WTC11 (cell line): Measurements from ENCODE around the gene DUOX2. TPM values are rescaled to one million over a fixed set of nuclear protein-coding genes. Genes with fewer than 3 reads are reported as not detected.

Experiments used
- ATAC-seq: fragments of 200-7000 bp; cut with Tn5 transposase; 2 replicates; pipeline ENCODE4 v1.10.0; 2021; ENCODE audit warnings: mild to moderate bottlenecking, moderate library complexity
- CTCF ChIA-PET: fragments of 300-600 bp; sonication (Branson Sonifier 250); formaldehyde crosslinking; loops from one replicate; lab custom pipeline; 2021; ENCODE audit warnings: antibody characterized with exemption; lab: Charles Lee
- POLR2A ChIA-PET: fragments of 350-600 bp; sonication (Branson Sonifier 250); formaldehyde crosslinking; loops from one replicate; lab custom pipeline; 2021; ENCODE audit warnings: antibody characterized with exemption; lab: Charles Lee
- DNase-seq: peaks from one replicate; pipeline ENCODE4 v3.0.0; 2021; ENCODE audit warnings: low spot score
- H3K27ac Mint-ChIP-seq: 2 replicates; pipeline ENCODE4 v1.8.0; 2021; ENCODE audit warnings: mixed read lengths
- H3K27me3 Mint-ChIP-seq: 2 replicates; pipeline ENCODE4 v1.8.0; 2021; ENCODE audit warnings: low read depth, mild to moderate bottlenecking, moderate library complexity, mixed read lengths
- H3K36me3 Mint-ChIP-seq: 2 replicates; pipeline ENCODE4 v1.8.0; 2021; ENCODE audit warnings: mixed read lengths
- H3K4me1 Mint-ChIP-seq: 2 replicates; pipeline ENCODE4 v1.8.0; 2022; ENCODE audit warnings: mixed read lengths
- H3K4me3 Mint-ChIP-seq: 2 replicates; pipeline ENCODE4 v1.8.0; 2021; ENCODE audit warnings: mild to moderate bottlenecking, moderate library complexity, mixed read lengths
- H3K9me3 Mint-ChIP-seq: 2 replicates; pipeline ENCODE4 v1.8.0; 2021; ENCODE audit warnings: mixed read lengths
- CREM ChIP-seq: sonication (generic); formaldehyde crosslinking; IDR thresholded peaks from 2 replicates; pipeline ENCODE4 v1.8.1; 2022; ENCODE audit warnings: mild to moderate bottlenecking, missing genetic modification reagents, moderate library complexity
- GABPB1 ChIP-seq: sonication (generic); formaldehyde crosslinking; IDR thresholded peaks from 2 replicates; pipeline ENCODE4 v1.8.1; 2023; ENCODE audit warnings: mild to moderate bottlenecking, missing genetic modification reagents
- JUN ChIP-seq: sonication (generic); formaldehyde crosslinking; IDR thresholded peaks from 2 replicates; pipeline ENCODE4 v1.8.0; 2023; ENCODE audit warnings: mild to moderate bottlenecking, missing genetic modification reagents
- NR1H2 ChIP-seq: sonication (generic); formaldehyde crosslinking; IDR thresholded peaks from 2 replicates; pipeline ENCODE4 v1.9.0; 2021; ENCODE audit warnings: mild to moderate bottlenecking, moderate library complexity, missing genetic modification reagents
- PRRX2 ChIP-seq: fragments of 250-450 bp; sonication (Bioruptor Pico); IDR thresholded peaks from 2 replicates; pipeline ENCODE4 v1.8.0; 2021; ENCODE audit warnings: mild to moderate bottlenecking
- ZNF232 ChIP-seq: sonication (generic); formaldehyde crosslinking; IDR thresholded peaks from 2 replicates; pipeline ENCODE4 v1.8.0; 2022; ENCODE audit warnings: mild to moderate bottlenecking, missing genetic modification reagents
- ZNF396 ChIP-seq: fragments of 250-450 bp; sonication (Bioruptor Pico); IDR thresholded peaks from 2 replicates; pipeline ENCODE4 v1.8.0; 2021; ENCODE audit warnings: mild to moderate bottlenecking, moderate library complexity, borderline replicate concordance
- ZNF671 ChIP-seq: fragments of 250-450 bp; sonication (Bioruptor Pico); IDR thresholded peaks from 2 replicates; pipeline ENCODE4 v1.8.0; 2021; ENCODE audit warnings: mild to moderate bottlenecking
- total RNA-seq: library from RNA; stranded (reverse); gene quantifications from 3 replicates; pipeline ENCODE4 v1.2.3, GENCODE V29; 2021
- TF ChIP-seq, protein P1 (sequence below): fragments of 250-450 bp; sonication (Bioruptor Pico); conservative IDR thresholded peaks from 2 replicates; pipeline ENCODE4 v1.9.0; 2021; ENCODE audit warnings: mild to moderate bottlenecking
- TF ChIP-seq, protein P2 (sequence below): sonication (generic); formaldehyde crosslinking; IDR thresholded peaks from 2 replicates; pipeline ENCODE4 v1.8.1; 2023; ENCODE audit warnings: mild to moderate bottlenecking, missing genetic modification reagents
- TF ChIP-seq, protein P3 (sequence below): sonication (generic); formaldehyde crosslinking; IDR thresholded peaks from 2 replicates; pipeline ENCODE4 v1.8.1; 2023; ENCODE audit warnings: mild to moderate bottlenecking, missing genetic modification reagents, borderline replicate concordance
- TF ChIP-seq, protein P4 (sequence below): sonication (generic); formaldehyde crosslinking; conservative IDR thresholded peaks from 2 replicates; pipeline ENCODE4 v1.8.1; 2023; ENCODE audit warnings: mild to moderate bottlenecking, low read depth, missing genetic modification reagents, moderate library complexity
- TF ChIP-seq, protein P5 (sequence below): sonication (generic); formaldehyde crosslinking; IDR thresholded peaks from 2 replicates; pipeline ENCODE4 v1.8.0; 2022; ENCODE audit warnings: mild to moderate bottlenecking, missing genetic modification reagents
- TF ChIP-seq, protein P6 (sequence below): sonication (generic); formaldehyde crosslinking; IDR thresholded peaks from 2 replicates; pipeline ENCODE4 v1.8.0; 2022; ENCODE audit warnings: mild to moderate bottlenecking, missing genetic modification reagents
- TF ChIP-seq, protein P7 (sequence below): sonication (generic); formaldehyde crosslinking; IDR thresholded peaks from 2 replicates; pipeline ENCODE4 v1.8.0; 2022; ENCODE audit warnings: missing genetic modification reagents
- TF ChIP-seq, protein P8 (sequence below): fragments of 250-450 bp; sonication (Bioruptor Pico); IDR thresholded peaks from 2 replicates; pipeline ENCODE4 v1.8.0; 2021; ENCODE audit warnings: mild to moderate bottlenecking
- TF ChIP-seq, protein P9 (sequence below): fragments of 200-600 bp; IDR thresholded peaks from 2 replicates; pipeline ENCODE4 v1.8.0; 2022; ENCODE audit warnings: antibody characterized with exemption

The DUOX2 gene
- total RNA-seq, 1 experiment from 2014 or later = 0.13 TPM

DNA sequence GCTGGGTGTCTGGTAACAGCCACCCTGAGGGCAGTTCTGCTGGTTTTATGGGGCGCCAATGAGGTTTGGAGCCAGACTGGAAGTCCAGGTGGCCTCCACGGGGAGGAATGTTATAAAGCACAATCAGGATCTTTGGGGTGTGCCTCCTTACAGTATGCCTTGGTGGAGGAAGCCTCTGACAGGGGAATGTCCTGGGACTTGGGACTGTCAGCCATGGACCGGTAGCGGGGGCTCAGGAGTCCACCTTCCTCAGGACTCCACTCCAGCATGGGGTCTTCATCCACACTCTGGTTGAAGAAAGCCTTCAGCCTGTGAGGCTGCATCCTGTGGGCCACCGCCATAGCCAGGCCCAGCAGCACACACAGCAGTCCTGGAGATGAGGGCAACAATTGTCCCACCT lies 5.0 kb upstream of the DUOX2 start:
- CTCF ChIA-PET = interaction anchor here (0.6 to 8.3 kb wide), 34 partner anchors 10 to 495 kb away, joined by 3 to 231 read pairs (median 9); partner anchors contain the start of genes DUOX1, DUOXA1 and SHF
- peaks cover 97% of the 10 kb centered on the region for H3K27me3 Mint-ChIP-seq
- ATAC-seq = no peak
- no peak for DNase-seq
- H3K36me3 Mint-ChIP-seq = no peaks in the 10 kb centered on the region
- H3K9me3 Mint-ChIP-seq = no peaks in the 10 kb centered on the region
- POLR2A ChIA-PET = interaction anchor here (0.6 kb wide), 1 partner anchor 23 kb away, joined by 5 read pairs; no protein-coding TSS in a partner anchor
- H3K27ac Mint-ChIP-seq = no peak overlapping the region
- peaks cover 22% of the 10 kb centered on the region for H3K4me1 Mint-ChIP-seq
- H3K4me3 Mint-ChIP-seq = no peak overlapping the region
- TF ChIP-seq ZNF232 (CRISPR knock-in tag) = no peak
- TF ChIP-seq, protein P1, sequence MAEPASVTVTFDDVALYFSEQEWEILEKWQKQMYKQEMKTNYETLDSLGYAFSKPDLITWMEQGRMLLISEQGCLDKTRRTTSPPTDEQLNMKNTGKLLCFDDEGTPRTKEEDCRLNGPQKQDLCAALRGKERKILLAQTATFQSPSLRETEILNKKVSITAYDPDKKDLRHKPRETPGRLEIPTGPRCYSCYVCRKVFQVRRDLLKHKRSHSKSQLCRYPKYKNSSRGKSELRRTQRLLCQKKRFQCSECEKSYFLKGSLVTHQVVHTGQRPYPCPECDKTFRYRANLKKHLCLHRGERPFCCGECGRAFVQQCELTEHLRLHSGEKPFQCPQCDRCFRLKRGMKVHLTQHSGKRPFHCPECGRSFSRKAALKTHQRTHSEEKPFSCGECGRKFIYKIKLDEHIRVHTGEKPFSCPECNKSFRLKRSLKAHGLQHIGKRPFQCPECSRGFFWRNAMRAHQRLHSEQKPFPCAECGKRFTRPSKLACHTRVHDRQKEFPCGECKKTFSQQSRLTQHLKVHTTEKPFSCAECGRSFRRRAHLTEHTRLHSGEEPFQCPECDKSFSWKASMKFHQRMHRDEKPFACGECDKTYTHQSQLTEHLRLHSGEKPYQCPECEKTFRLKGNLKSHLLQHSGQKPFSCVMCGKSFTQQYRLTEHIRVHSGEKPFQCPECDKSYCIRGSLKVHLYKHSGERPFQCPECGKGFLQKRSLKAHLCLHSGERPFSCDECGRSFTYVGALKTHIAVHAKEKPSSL (CRISPR knock-in tag) = no peak
- TF ChIP-seq, protein P2, sequence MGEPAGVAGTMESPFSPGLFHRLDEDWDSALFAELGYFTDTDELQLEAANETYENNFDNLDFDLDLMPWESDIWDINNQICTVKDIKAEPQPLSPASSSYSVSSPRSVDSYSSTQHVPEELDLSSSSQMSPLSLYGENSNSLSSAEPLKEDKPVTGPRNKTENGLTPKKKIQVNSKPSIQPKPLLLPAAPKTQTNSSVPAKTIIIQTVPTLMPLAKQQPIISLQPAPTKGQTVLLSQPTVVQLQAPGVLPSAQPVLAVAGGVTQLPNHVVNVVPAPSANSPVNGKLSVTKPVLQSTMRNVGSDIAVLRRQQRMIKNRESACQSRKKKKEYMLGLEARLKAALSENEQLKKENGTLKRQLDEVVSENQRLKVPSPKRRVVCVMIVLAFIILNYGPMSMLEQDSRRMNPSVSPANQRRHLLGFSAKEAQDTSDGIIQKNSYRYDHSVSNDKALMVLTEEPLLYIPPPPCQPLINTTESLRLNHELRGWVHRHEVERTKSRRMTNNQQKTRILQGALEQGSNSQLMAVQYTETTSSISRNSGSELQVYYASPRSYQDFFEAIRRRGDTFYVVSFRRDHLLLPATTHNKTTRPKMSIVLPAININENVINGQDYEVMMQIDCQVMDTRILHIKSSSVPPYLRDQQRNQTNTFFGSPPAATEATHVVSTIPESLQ (CRISPR knock-in tag) = no peak
- no peak for TF ChIP-seq ZNF671 (CRISPR knock-in tag)
- TF ChIP-seq NR1H2 (CRISPR knock-in tag) = no peak
- no peak for TF ChIP-seq GABPB1
- no peak for TF ChIP-seq JUN
- TF ChIP-seq, protein P3, sequence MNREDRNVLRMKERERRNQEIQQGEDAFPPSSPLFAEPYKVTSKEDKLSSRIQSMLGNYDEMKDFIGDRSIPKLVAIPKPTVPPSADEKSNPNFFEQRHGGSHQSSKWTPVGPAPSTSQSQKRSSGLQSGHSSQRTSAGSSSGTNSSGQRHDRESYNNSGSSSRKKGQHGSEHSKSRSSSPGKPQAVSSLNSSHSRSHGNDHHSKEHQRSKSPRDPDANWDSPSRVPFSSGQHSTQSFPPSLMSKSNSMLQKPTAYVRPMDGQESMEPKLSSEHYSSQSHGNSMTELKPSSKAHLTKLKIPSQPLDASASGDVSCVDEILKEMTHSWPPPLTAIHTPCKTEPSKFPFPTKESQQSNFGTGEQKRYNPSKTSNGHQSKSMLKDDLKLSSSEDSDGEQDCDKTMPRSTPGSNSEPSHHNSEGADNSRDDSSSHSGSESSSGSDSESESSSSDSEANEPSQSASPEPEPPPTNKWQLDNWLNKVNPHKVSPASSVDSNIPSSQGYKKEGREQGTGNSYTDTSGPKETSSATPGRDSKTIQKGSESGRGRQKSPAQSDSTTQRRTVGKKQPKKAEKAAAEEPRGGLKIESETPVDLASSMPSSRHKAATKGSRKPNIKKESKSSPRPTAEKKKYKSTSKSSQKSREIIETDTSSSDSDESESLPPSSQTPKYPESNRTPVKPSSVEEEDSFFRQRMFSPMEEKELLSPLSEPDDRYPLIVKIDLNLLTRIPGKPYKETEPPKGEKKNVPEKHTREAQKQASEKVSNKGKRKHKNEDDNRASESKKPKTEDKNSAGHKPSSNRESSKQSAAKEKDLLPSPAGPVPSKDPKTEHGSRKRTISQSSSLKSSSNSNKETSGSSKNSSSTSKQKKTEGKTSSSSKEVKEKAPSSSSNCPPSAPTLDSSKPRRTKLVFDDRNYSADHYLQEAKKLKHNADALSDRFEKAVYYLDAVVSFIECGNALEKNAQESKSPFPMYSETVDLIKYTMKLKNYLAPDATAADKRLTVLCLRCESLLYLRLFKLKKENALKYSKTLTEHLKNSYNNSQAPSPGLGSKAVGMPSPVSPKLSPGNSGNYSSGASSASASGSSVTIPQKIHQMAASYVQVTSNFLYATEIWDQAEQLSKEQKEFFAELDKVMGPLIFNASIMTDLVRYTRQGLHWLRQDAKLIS (CRISPR knock-in tag) = no peak
- TF ChIP-seq, protein P4, sequence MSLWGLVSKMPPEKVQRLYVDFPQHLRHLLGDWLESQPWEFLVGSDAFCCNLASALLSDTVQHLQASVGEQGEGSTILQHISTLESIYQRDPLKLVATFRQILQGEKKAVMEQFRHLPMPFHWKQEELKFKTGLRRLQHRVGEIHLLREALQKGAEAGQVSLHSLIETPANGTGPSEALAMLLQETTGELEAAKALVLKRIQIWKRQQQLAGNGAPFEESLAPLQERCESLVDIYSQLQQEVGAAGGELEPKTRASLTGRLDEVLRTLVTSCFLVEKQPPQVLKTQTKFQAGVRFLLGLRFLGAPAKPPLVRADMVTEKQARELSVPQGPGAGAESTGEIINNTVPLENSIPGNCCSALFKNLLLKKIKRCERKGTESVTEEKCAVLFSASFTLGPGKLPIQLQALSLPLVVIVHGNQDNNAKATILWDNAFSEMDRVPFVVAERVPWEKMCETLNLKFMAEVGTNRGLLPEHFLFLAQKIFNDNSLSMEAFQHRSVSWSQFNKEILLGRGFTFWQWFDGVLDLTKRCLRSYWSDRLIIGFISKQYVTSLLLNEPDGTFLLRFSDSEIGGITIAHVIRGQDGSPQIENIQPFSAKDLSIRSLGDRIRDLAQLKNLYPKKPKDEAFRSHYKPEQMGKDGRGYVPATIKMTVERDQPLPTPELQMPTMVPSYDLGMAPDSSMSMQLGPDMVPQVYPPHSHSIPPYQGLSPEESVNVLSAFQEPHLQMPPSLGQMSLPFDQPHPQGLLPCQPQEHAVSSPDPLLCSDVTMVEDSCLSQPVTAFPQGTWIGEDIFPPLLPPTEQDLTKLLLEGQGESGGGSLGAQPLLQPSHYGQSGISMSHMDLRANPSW (CRISPR knock-in tag) = no peak
- TF ChIP-seq, protein P5, sequence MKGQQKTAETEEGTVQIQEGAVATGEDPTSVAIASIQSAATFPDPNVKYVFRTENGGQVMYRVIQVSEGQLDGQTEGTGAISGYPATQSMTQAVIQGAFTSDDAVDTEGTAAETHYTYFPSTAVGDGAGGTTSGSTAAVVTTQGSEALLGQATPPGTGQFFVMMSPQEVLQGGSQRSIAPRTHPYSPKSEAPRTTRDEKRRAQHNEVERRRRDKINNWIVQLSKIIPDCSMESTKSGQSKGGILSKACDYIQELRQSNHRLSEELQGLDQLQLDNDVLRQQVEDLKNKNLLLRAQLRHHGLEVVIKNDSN = no peak
- TF ChIP-seq, protein P6, sequence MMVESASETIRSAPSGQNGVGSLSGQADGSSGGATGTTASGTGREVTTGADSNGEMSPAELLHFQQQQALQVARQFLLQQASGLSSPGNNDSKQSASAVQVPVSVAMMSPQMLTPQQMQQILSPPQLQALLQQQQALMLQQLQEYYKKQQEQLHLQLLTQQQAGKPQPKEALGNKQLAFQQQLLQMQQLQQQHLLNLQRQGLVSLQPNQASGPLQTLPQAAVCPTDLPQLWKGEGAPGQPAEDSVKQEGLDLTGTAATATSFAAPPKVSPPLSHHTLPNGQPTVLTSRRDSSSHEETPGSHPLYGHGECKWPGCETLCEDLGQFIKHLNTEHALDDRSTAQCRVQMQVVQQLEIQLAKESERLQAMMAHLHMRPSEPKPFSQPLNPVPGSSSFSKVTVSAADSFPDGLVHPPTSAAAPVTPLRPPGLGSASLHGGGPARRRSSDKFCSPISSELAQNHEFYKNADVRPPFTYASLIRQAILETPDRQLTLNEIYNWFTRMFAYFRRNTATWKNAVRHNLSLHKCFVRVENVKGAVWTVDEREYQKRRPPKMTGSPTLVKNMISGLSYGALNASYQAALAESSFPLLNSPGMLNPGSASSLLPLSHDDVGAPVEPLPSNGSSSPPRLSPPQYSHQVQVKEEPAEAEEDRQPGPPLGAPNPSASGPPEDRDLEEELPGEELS (CRISPR knock-in tag) = no peak
- no peak for TF ChIP-seq CREM
- TF ChIP-seq, protein P7, sequence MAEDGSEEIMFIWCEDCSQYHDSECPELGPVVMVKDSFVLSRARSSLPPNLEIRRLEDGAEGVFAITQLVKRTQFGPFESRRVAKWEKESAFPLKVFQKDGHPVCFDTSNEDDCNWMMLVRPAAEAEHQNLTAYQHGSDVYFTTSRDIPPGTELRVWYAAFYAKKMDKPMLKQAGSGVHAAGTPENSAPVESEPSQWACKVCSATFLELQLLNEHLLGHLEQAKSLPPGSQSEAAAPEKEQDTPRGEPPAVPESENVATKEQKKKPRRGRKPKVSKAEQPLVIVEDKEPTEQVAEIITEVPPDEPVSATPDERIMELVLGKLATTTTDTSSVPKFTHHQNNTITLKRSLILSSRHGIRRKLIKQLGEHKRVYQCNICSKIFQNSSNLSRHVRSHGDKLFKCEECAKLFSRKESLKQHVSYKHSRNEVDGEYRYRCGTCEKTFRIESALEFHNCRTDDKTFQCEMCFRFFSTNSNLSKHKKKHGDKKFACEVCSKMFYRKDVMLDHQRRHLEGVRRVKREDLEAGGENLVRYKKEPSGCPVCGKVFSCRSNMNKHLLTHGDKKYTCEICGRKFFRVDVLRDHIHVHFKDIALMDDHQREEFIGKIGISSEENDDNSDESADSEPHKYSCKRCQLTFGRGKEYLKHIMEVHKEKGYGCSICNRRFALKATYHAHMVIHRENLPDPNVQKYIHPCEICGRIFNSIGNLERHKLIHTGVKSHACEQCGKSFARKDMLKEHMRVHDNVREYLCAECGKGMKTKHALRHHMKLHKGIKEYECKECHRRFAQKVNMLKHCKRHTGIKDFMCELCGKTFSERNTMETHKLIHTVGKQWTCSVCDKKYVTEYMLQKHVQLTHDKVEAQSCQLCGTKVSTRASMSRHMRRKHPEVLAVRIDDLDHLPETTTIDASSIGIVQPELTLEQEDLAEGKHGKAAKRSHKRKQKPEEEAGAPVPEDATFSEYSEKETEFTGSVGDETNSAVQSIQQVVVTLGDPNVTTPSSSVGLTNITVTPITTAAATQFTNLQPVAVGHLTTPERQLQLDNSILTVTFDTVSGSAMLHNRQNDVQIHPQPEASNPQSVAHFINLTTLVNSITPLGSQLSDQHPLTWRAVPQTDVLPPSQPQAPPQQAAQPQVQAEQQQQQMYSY (CRISPR knock-in tag) = no peak
- TF ChIP-seq PRRX2 = no peak
- TF ChIP-seq, protein P8, sequence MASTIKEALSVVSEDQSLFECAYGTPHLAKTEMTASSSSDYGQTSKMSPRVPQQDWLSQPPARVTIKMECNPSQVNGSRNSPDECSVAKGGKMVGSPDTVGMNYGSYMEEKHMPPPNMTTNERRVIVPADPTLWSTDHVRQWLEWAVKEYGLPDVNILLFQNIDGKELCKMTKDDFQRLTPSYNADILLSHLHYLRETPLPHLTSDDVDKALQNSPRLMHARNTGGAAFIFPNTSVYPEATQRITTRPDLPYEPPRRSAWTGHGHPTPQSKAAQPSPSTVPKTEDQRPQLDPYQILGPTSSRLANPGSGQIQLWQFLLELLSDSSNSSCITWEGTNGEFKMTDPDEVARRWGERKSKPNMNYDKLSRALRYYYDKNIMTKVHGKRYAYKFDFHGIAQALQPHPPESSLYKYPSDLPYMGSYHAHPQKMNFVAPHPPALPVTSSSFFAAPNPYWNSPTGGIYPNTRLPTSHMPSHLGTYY (CRISPR knock-in tag) = no peak
- TF ChIP-seq, protein P9, sequence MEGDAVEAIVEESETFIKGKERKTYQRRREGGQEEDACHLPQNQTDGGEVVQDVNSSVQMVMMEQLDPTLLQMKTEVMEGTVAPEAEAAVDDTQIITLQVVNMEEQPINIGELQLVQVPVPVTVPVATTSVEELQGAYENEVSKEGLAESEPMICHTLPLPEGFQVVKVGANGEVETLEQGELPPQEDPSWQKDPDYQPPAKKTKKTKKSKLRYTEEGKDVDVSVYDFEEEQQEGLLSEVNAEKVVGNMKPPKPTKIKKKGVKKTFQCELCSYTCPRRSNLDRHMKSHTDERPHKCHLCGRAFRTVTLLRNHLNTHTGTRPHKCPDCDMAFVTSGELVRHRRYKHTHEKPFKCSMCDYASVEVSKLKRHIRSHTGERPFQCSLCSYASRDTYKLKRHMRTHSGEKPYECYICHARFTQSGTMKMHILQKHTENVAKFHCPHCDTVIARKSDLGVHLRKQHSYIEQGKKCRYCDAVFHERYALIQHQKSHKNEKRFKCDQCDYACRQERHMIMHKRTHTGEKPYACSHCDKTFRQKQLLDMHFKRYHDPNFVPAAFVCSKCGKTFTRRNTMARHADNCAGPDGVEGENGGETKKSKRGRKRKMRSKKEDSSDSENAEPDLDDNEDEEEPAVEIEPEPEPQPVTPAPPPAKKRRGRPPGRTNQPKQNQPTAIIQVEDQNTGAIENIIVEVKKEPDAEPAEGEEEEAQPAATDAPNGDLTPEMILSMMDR = no peak
- TF ChIP-seq ZNF396 (CRISPR knock-in tag) = no peak
